SK-N-MC (cell line): Measurements from ENCODE around the gene DMAC2.

Experiments used
- EZH2 ChIP-seq: fragments of 200-600 bp; sonication (generic); IDR thresholded peaks from one replicate; pipeline ENCODE4 v1.6.1; 2017; ENCODE audit warnings: antibody characterized with exemption
- POLR2AphosphoS5 ChIP-seq: IDR thresholded peaks from 2 replicates; pipeline ENCODE4 v1.6.1; 2012; ENCODE audit warnings: mild to moderate bottlenecking, low read depth, low read length, borderline replicate concordance

GRCh38 chr19:41433171-41433570 lies 6.5 kb downstream of the DMAC2 start:
- TF ChIP-seq EZH2 (no peak), POLR2AphosphoS5 (no peak)
